ENCODE data around the gene NKX3-2. TPM values are rescaled to one million over a fixed set of nuclear protein-coding genes. Genes with fewer than 3 reads are reported as not detected.

NKX3-2 gene
- total RNA-seq, 6 donors from 2014 or later = 0.49 TPM; not detected in 5

GRCh38 chr4:13580036-13580435 is 35.7 kb upstream of the NKX3-2 start:
- 80 to 100% methylated on average over 2 of the region's 2 CpGs for WGBS, 2 donors
- Histone ChIP-seq H3K4me3 (no peak overlapping the region), H3K4me1 (no peaks in the 10 kb centered on the region), H3K9me3 (no peaks in the 10 kb centered on the region), H3K27me3 (no peaks in the 10 kb centered on the region), H3K36me3 (peaks cover 36 to 100% (median 59%) of the 10 kb centered on the region in 4 donors), H3K27ac (no peak overlapping the region)
- ATAC-seq (ENCODE audit: low FRiP score in 2 of 2) = no peak
- TF ChIP-seq POLR2A (IDR thresholded peaks at IDR 0.05) (no peak), EP300 (IDR thresholded peaks at IDR 0.05) (no peak), POLR2AphosphoS5 (IDR thresholded peaks at IDR 0.05) (no peak), CTCF (IDR thresholded peaks at IDR 0.05) (no peak)
- DNase-seq = no peak

GRCh38 chr4:13577660-13578059 is 33.4 kb upstream of the NKX3-2 start:
- no peak for ATAC-seq (ENCODE audit: low FRiP score in 2 of 2)
- WGBS, 2 donors = 97 to 99% methylated on average over 3 of the region's 3 CpGs
- H3K9me3 ChIP-seq = no peaks in the 10 kb centered on the region

GRCh38 chr4:13570916-13571315 is 26.6 kb upstream of the NKX3-2 start:
- DNase-seq (no peak), ATAC-seq (ENCODE audit: low FRiP score in 2 of 2) (no peak)
- TF ChIP-seq POLR2A (IDR thresholded peaks at IDR 0.05) (no peak), EP300 (IDR thresholded peaks at IDR 0.05) (no peak), POLR2AphosphoS5 (IDR thresholded peaks at IDR 0.05) (no peak), CTCF (IDR thresholded peaks at IDR 0.05) (no peak)

More at GRCh38 chr4:13577660-13578059, 33.4 kb upstream of the NKX3-2 start:
- Histone ChIP-seq H3K4me3 (no peak overlapping the region), H3K4me1 (no peaks in the 10 kb centered on the region), H3K36me3 (peaks cover 35 to 97% (median 68%) of the 10 kb centered on the region in 4 donors), H3K27me3 (no peaks in the 10 kb centered on the region), H3K27ac (no peak overlapping the region)
- no peak for DNase-seq
- no peak for TF ChIP-seq POLR2A (IDR thresholded peaks at IDR 0.05)
- no peak for TF ChIP-seq EP300 (IDR thresholded peaks at IDR 0.05)
- no peak for TF ChIP-seq POLR2AphosphoS5 (IDR thresholded peaks at IDR 0.05)
- no peak for TF ChIP-seq CTCF (IDR thresholded peaks at IDR 0.05)

GRCh38 chr4:13567125-13567524 is 22.8 kb upstream of the NKX3-2 start:
- ATAC-seq (ENCODE audit: low FRiP score in 2 of 2) = no peak
- WGBS, 2 donors = 92 to 99% methylated on average over 5 of the region's 5 CpGs

More at GRCh38 chr4:13570916-13571315, 26.6 kb upstream of the NKX3-2 start:
- WGBS, 2 donors = 78 to 82% methylated on average over 2 of the region's 2 CpGs
- Histone ChIP-seq H3K27ac (no peak overlapping the region), H3K9me3 (no peaks in the 10 kb centered on the region), H3K36me3 (peaks cover 14 to 83% (median 48%) of the 10 kb centered on the region in 4 donors), H3K4me3 (no peak overlapping the region), H3K4me1 (no peaks in the 10 kb centered on the region), H3K27me3 (no peaks in the 10 kb centered on the region)

More at GRCh38 chr4:13567125-13567524, 22.8 kb upstream of the NKX3-2 start:
- TF ChIP-seq POLR2A (IDR thresholded peaks at IDR 0.05) = no peak
- no peak for TF ChIP-seq EP300 (IDR thresholded peaks at IDR 0.05)
- no peak for TF ChIP-seq CTCF (IDR thresholded peaks at IDR 0.05)
- no peak for TF ChIP-seq POLR2AphosphoS5 (IDR thresholded peaks at IDR 0.05)
- Histone ChIP-seq H3K36me3 (peaks cover 3 to 48% (median 22%) of the 10 kb centered on the region in 4 donors), H3K27me3 (no peaks in the 10 kb centered on the region), H3K4me1 (no peaks in the 10 kb centered on the region), H3K4me3 (no peak overlapping the region), H3K9me3 (no peaks in the 10 kb centered on the region), H3K27ac (no peak overlapping the region)
- DNase-seq = no peak

Data from upper lobe of left lung (tissue), 6 donors.